GM18517 (cell line): ENCODE measurements around the gene CTDP1.
A peak's percentile ranks its signal among the peaks of the same experiment; 100 is the strongest.

Experiments
- ATAC-seq: cut with Tn5 transposase; IDR thresholded peaks from one replicate; pipeline ENCODE4 v1.9.1; 2021; ENCODE audit warnings: mild to moderate bottlenecking, moderate library complexity; ENCODE audit not compliant: unreplicated experiment

CTDP1 gene

DNA sequence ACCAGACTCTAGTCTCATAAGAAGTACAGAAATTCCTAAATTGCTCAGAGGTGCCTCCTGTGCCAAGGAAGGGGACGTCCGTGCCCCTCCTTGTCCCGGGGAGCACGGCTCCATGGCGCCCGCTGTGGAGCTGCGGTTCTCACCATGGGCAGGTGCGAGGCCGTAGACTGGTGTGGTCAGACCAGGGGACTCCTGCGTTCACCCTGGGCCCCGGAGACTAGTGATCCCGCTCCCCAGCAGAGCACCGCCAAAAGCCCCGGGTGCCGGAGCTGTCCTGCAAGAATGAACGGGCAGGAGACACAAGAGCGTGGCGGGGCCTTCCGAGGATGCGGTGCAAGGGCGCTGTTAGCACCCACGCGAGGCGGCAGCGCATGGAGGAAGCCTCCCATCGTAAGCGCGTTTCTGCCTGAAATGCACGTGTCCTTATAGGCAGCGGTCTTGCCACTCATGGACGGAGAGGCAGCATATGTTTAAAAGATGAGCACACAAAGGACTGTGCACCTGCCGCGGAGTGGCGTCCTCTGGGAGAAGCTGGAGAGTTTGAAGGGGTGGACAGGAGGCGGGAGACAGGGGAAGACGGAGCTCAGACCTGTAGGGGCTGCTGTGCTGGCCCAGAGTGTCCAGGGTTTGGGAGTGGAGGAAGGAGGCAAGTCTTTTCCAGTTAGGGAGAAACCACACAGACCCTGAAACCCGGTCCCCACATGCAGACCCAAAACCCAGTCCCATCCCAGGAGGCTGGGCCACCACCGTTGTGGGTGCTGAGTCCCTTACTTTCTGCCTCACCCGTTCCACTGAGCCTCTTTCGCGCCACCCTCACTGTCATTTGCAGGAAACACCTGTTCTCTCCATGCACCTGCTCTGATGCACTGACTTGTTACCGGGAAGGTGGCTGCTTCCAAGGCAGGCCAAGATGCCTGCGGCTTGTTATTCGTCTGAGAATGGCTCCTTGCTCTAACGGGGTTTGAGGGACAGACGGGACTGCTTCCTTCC lies 110.6 kb downstream of the CTDP1 start:
- ATAC-seq = no peak

DNA sequence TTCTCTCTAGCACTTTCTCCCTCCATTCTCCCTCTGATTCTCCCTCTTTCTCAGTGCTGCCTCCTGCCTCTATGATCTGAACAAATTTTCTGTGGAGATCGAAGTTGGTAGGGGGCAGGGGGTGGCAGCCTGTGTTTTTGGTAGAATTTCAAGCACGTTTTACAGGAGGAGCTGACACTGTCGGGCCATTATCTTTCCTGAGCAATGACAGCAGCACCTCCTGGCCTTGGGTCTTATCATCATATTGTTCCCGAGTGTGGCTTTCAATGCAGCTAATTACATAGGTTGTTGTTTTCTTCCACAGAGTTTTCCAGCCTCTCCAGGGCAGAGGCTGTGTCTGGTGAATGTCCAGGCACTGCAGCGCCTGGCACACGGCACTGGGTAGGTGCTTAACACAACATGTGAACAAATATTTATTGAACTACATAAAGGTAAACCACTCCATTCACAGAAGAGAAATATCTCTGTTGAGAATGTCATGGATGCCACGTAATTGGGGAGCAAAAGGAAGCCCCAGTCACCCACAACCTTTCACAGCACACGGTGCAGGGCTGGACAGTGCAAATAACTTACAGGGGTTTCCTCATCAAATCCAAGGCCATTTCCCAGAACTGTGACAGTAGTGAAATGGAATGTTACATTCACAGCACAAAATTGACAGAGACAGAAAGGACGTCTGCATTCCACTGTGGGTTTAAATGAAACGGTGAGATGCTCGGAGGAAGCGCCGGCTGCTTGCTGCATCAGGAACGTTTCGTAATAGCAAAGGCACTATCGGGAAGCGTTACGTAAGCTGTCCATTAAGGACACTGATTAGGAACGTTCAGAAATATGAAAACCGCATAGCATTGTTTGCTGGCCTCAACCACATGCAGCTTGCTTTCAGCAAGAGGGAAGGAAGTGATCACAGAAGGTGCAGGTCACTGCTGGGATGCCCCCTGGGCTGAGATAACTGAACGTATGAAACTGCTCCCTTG lies 111.7 kb downstream of the CTDP1 start:
- ATAC-seq = no peak

DNA sequence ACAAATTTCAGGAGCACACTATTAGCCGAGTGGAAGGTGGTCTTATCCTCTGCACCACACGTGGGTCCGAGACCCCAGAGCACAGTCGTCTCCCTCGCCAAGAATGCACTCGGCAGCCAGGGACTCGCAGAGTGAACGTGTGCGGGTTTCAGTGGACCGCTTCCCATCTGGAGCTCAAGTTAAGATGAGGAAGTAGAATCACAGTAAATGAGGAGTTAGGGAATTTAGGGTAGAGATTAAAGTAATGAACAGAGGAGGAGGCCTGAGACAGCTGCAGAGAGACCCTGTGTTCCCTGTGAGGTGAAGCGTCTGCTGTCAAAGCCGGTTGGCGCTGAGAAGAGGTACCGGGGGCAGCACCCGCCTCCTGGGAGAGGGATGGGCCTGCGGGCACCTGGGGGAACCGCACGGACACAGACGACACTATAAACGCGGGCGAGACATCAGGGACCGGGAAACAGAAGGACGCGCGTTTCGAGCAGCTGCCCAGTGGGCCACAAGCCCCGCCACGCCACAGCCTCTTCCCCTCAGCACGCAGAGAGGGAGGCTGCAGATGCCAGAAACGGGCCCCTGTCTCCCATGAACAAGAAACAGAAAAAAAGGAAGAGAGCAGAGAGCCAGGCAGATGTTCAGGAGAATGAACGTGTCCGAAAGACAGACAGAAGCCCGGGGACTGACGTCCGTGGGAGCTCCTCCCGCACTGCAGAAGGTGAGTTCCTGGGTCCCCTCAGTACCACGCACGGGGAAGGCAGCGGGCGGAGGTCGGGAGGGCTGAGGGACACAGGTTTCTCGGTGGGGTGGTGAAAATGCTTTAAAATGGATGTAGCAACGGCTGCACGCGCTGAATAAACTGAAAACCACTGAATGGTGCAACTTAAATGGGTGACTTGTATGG lies 112.7 kb downstream of the CTDP1 start:
- ATAC-seq = no peak

DNA sequence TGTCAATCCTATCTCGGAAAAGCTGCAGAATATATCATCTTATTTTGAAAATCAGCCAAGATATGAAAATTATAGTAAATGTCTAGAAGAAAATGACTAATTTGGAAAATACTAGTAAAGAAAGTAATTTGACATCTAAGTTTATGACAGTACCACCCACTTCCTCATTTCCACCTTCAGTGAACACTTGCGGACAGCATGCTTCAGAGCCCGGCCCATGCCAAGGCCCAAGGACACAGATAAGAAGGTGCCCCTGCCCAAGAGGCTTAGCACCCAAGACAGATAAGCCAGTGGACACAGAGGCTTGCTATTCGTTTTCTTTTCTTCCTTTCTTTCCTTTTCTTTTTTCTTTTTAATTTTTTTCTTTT lies 113.4 kb downstream of the CTDP1 start:
- ATAC-seq = no peak

DNA sequence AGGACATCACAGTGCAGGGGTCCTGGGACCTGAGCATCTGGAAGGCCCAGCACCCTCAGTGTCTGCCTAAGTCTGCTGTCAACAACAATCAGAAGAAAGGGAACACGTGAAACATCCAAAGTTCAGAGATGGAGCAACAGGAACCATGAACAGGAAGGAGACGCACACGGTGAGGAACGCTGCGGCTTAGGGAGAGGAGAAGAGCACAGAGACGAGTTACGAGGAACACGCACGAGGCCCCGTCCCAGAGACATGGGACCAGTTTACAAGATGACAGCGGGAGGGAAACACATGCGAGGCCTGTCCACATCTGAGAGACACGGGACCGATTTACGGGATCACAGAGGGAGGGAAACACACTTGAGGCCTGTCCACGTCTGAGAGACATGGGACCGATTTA lies 115.2 kb downstream of the CTDP1 start:
- ATAC-seq = no peak

DNA sequence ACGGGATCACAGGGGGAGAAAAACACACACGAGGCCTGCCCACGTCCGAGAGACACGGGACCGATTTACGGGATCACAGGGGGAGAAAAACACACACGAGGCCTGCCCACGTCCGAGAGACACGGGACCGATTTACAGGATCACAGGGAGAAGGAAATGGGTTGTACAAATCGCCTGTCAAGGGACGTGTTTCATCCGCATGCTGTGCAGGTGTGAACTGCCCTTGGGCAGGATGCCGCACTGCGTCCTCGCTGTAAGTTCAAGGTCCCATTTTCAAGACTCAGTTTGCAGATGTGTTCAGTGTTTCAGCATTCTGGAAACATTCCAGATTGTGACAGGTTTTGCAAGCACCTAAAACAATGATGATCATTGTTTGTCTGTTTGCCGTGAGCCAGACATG lies 115.8 kb downstream of the CTDP1 start:
- ATAC-seq = no peak

DNA sequence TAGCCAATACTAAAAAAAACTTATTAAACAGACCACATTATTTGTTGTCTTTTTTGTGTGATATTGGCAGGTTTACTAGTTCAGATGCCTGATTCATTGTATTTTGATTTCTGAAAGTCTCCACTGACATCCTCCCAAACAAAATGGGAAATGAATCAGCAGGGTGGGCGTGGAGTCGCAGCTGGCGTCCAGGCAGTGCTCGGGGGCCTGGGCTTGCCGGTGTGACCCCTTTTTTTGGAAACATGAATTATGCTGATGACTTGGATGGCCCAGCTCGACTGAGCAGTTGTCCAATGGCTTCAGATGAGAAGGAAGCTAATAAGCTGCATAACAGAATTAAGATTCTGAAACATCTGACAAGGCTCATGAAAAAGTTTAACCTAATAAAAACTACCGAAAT lies 116.4 kb downstream of the CTDP1 start:
- ATAC-seq = no peak

DNA sequence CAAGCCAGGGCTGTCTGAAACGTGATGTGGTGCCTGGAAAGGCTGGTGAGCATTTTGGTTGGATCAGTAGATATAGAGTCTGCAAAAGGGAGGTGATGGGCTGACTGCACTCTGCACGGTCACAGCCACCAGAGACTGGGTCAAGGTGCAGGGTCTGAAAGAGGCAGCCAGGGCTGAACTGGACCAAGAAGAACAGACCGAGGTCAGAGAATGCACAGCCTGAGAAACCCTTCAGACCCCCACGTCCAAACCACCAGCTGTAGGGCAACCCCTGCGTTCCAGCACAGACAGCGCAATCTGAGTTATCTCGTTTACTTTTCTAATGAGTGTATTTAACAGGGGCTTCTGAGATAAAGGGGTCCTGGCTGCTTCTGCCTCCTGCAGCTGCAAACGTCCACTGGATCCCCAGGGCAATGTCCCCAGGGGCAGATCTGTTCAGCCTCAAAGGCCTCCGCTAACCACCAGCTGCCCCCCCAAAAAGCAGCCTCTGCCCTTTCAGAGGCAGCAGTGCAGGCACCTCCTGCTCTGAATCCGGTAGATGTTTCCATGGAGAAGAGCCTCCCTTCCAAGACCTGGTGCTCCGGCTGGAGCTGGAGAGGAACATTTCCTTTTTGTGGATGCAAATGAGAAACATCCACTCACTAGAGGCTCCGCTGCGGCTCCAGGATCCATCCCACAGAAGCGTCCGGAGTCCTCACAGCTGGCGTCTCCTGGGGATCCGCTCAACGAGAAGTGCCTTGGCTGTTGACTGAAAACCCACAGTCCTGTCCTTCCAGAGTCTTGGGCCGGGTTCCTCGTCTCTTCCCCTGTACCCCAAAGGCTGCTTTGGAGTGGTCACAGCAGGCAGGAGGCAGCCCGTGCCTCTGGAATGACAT lies 117.2 kb downstream of the CTDP1 start:
- no peak for ATAC-seq

DNA sequence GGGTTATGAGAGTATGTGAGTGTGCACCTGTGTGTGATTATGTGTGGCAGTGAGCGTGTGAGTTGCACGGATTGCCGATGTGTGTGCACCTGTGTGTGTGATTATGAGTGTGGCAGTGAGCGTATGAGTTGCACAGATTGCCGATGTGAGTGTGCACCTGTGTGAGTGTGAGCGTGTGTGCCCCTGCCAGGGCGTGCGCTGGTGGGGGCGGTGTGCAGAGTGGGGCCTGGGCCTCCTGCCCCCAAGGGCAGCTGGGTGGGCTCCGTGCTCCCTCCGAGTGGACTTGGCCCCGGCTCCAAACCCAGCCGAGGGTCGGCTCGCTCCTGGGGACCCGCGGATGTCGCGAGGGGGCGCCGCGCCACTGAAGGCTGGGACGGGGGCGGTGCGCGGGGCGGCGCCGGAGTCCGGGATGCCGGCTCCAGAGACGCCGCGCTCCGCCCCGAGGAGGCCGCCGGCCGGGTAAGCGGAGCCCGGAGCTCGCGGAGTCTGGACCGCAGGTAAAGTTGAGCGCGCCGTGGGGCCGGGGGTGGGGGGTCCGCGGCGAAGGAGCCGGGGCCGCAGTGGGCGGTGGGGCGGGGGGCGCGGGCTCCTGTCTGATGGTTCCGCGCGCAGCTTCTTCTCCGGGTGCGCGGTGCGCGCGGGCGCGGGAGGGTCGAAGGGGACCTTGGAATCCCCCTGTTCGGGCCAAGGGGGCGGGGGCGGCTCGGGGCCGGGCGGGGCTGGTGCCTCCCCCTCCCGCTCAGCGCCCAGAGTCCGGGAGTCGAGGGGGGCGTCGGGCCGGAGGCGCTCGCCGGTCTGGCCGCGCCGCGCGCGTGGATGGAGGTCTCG lies 118.1 kb downstream of the CTDP1 start, which contains the start of gene KCNG2:
KCNG2 (plus strand) TSS at position 421 of the 828 bp plus-strand sequence. CDS start 65,730 bp downstream, outside the sequence.
- ATAC-seq = no peak

DNA sequence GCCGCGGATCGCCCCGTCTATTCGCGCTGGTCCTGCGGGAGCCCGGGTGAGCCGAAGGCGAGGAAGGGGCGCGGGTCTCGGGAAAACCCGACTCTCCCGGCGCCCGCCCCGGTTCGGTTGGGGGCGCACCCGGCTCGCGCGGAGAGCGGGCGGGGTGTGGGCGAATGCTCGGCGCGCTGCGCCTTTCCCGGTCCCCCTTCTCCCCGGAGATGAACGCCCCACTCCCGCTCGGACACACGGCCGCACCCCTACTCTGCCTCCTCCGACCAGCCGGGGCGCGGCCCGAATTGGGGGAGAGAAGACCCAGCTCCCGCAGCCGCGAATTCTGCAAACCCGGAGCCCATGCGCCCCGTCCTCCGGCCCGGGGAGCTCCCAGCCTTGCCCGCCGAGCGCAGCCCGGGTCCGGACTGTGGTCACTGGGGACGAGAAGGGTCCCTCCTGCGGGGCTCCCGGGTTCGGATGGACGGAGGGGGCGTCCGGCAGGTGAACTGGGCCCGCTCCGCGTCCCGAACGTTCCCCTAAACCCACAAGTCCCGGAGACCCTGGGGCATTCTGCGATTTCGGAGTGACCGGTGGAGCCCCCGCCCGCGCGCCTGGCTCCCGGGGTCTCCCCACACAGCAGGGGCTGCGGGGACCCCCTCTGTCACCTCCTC lies 118.9 kb downstream of the CTDP1 start:
- no peak for ATAC-seq

DNA sequence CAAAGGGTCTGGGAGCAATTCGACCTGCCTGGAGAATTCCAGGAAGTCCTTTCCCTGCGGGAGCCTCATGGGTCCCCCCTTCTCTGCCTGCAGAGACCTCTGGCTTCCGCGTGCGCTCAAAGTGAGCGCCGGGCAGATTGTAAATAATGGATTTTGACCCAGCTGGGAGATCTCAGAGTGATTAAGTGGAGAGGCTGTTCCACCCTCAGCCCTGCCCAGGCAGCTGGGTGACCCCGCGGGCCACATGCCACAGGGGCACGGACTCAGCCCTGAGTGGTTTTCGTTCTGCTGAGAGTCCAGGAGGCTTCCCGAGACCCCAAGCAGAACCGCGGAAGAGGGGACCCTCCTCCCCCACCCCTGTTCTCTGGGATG lies 119.4 kb downstream of the CTDP1 start:
- no peak for ATAC-seq

DNA sequence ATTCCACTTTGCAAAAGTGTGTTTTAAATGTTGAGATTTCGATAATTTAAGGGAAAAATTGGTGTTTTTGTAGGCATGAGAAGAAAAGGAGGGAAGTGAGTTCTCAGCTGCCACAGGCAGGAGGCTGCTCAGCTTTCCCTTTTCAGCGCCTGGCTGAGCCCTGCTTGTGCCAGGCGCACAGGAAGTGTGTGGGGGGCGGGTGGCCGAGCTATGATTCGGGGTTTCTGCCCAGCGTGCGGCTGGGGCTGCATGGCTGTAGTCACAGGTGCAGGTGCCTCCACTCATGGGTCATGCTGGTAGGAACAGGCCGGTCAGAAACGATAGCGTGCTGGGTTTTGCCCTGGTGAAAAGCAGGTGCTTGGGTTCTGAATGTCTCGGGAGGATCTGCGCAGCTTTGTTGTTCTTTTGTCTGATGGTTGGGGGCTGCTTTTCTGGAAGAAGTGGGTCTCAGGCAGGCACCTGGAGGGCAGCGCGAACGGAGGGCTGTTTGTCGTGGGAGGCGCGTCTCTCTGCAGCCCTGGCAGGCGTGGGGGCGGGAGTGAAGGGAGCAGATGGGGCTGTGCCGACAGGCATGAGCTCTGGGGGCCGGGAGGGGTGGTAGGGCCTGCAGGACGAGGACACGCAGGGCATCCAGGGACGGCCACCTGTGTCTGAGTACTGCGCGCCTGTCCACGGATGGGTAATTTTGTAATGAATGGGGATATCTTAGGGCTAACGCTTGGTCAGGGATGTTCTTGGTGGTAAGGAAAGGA lies 120.2 kb downstream of the CTDP1 start:
- peak; percentile 46 for ATAC-seq

DNA sequence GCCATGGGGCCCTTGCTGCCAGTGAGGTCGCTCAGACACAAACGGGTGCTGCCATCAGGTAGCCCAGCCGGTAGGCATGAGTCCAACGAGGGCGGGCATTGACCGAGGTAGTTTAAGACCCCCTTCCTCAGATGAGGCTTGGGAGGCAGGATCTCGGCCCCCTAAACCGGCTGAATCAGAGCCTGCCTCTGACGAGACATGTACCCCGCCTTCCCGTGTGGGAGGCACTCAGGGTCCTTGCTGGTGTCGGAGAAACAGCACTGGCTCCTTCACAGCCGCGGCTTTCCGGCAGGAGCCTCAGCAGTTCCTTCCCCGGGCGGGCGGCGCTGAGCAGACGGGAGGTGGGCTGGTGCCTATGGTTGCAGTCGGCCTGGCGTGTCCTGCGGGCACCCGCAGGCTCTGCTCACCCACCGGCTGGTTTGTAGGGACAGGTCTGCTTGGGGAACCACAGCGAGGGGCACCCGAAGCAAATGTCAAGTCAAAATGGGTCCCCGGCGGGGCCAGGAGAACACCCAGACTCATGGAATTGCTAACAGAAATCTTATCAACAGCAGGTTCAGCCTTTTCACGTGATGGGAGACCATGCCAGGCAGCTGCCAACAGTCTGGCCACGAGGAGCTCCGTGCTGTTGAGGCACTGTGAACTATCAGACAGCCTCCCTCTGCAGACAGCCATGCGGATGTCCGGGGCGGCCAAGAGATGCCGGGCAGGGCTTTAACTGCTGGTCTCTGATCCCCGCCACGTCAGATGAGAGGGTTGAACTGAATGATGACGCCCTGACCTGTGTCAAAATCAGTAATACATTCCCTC lies 121.0 kb downstream of the CTDP1 start:
- no peak for ATAC-seq

DNA sequence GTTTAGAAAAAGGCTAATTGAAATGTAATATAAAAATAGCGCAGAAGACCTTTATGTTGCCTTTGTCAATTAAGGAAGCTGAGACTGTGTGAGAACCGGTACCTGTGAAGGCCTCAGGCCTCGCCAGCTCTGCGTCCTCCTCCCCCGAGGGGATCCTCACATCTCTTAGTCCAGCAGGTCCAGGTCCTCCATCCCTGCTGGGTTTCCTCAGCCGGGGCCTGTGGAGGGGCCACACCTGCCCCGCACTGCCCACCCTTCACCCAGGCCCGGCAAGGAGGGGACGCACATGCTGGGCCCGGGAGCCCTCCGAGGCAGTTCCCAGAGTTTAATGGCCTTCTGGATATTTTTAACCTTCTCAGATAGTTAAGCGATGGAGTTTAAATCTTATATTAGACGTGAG lies 121.6 kb downstream of the CTDP1 start:
- no peak for ATAC-seq

DNA sequence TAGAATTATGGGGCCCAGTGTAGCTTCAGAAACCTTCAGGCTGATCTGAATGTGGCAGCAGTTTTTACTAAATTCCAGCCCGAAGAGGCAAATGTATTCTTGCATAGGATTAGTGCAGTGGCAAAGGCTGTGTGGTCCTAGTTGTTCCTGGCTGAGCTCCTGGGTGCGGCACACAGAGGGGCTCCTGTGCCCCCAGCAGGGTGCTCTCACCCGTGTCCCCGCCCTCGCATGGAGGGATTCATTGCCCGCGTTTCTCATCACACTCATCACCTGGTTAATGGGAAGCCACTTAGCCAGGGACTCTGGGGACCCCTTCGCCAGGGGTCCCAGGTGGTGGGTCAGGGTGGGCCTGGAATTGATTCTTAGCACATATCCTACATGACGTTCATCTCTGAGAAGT lies 122.0 kb downstream of the CTDP1 start:
- ATAC-seq = no peak

DNA sequence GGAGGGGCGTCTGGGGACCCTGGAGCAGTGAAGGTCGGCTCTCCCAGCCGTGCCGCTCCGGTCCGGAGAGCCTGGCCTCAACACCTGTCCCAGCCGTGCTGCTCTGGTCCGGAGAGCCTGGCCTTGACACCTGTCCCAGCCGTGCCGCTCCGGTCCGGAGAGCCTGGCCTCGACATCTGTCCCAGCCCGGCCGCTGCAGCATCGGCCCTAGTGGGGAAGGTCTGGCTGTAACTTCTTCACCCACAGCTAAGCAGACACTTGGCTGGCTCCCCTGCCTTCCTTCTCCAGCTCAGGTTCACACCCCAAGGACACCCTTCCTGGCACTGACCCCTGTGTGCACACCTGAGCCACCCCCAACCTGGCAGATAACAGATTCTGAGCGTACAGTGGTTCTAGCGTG lies 122.7 kb downstream of the CTDP1 start:
- ATAC-seq = no peak

DNA sequence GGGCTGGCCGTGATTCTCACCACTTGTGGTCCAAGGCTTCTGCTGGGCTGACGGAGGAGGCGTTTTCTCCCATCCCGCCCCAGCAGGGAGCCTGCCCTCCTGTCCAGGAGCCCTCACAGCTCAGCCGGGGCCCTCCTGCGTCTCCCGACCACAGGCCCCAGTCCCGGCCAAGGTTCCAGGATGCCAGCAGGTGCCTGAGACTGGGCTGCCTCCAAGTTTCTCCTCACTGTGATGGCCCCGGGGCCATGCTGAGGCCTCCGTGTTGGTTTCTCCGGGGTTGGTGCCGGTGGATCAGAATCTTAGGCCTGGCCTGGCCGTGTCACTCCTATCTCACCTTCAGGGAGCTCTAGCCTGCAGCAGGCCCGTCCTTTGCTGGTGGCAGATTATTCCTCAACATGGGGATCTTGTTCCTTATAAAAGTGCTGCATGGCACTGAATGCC lies 124.0 kb downstream of the CTDP1 start:
- no peak for ATAC-seq
